Prostate gland (tissue), 2 donors: ENCODE results near the gene ARHGEF17.

ENCODE experiments used
- POLR2A ChIP-seq: fragments of 450-650 bp; IDR thresholded peaks from one replicate; pipeline ENCODE4 v1.6.1; 2016; ENCODE audit warnings: antibody characterized with exemption, mild to moderate bottlenecking
- POLR2AphosphoS5 ChIP-seq: sonication (generic); formaldehyde crosslinking; IDR thresholded peaks from one replicate; pipeline ENCODE4 v1.6.1; 2017; ENCODE audit warnings: antibody characterized with exemption
- TF ChIP-seq, protein P1 (sequence below), 4 experiments: fragments of 200-600 bp in 2 of 4; fragments of 450-650 bp in 2 of 4; sonication (generic) in 2 of 4; IDR thresholded peaks; 1 replicate in 3 of 4; 2 replicates in 1 of 4; pipeline ENCODE4 v1.5.1; 2016 to 2019; ENCODE audit warnings: antibody characterized with exemption in 4 of 4, mild to moderate bottlenecking in 2 of 4, moderate library complexity in 2 of 4

DNA sequence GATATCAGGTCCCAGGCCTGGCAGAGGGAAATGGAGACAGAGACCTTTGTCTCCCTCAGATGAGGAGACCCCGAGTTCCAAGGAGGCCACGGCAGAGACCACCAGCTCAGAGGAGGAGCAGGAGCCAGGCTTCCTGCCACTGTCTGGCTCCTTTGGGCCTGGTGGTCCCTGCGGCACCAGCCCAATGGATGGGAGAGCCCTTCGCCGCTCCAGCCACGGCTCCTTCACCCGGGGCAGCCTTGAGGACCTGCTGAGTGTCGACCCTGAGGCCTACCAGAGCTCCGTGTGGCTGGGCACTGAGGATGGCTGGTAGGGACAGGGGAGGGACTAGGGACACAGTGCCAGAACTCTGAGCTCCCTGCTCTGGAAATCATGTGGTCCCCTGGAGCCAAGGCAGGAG, 55.1 kb downstream of the ARHGEF17 start:
- TF ChIP-seq, protein P1, sequence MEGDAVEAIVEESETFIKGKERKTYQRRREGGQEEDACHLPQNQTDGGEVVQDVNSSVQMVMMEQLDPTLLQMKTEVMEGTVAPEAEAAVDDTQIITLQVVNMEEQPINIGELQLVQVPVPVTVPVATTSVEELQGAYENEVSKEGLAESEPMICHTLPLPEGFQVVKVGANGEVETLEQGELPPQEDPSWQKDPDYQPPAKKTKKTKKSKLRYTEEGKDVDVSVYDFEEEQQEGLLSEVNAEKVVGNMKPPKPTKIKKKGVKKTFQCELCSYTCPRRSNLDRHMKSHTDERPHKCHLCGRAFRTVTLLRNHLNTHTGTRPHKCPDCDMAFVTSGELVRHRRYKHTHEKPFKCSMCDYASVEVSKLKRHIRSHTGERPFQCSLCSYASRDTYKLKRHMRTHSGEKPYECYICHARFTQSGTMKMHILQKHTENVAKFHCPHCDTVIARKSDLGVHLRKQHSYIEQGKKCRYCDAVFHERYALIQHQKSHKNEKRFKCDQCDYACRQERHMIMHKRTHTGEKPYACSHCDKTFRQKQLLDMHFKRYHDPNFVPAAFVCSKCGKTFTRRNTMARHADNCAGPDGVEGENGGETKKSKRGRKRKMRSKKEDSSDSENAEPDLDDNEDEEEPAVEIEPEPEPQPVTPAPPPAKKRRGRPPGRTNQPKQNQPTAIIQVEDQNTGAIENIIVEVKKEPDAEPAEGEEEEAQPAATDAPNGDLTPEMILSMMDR (IDR thresholded peaks at IDR 0.05), result no peak
- TF ChIP-seq POLR2A, result no peak
- no peak for TF ChIP-seq POLR2AphosphoS5
